B cell (primary cell): ENCODE data around the gene IQSEC3. TPM values are rescaled to one million over a fixed set of nuclear protein-coding genes. Genes with fewer than 3 reads are reported as not detected.

Experiments used
- ATAC-seq: fragments of 200-7000 bp; cut with Tn5 transposase; one replicate; pipeline ENCODE4 v1.10.0; 2021; ENCODE audit warnings: low read depth, mild to moderate bottlenecking, moderate number of reproducible peaks, moderate library complexity
- CTCF ChIA-PET: fragments of 350-600 bp; sonication (Branson Sonifier 250); formaldehyde crosslinking; loops from one replicate; lab custom pipeline; 2021; ENCODE audit warnings: antibody characterized with exemption, inconsistent platforms; lab: Charles Lee
- POLR2A ChIA-PET: fragments of 350-600 bp; sonication (Branson Sonifier 250); formaldehyde crosslinking; loops from one replicate; lab custom pipeline; 2021; ENCODE audit warnings: antibody characterized with exemption; lab: Charles Lee
- DNase-seq: peaks from one replicate; pipeline ENCODE4 v3.0.0; 2013
- H2AFZ ChIP-seq: 2 replicates; pipeline ENCODE4 v1.6.1; 2012; ENCODE audit warnings: mild to moderate bottlenecking, low read depth, low read length; ENCODE audit not compliant: insufficient read depth, poor library complexity, severe bottlenecking
- H3K27ac ChIP-seq, 2 donors: 1 replicate in 1 of 2; 2 replicates in 1 of 2; pipeline ENCODE4 v1.5.1; 2012 to 2013; ENCODE audit warnings: low read length in 2 of 2, mild to moderate bottlenecking in 2 of 2, moderate library complexity in 1 of 2
- H3K27me3 ChIP-seq, 4 experiments: fragments of 200-600 bp in 1 of 4; sonication (generic) in 1 of 4; replicated peaks in 1 of 4; 1 replicate in 2 of 4; 2 replicates in 2 of 4; pipeline versions ENCODE4 v1.6.1 to v1.7.0; 2013 to 2016; ENCODE audit warnings: low read length in 3 of 4, mild to moderate bottlenecking in 2 of 4, mixed read lengths in 1 of 4, moderate library complexity in 1 of 4; ENCODE audit not compliant: insufficient read depth in 4 of 4, control insufficient read depth in 3 of 4; ENCODE audit errors: control extremely low read depth in 1 of 4
- H3K36me3 ChIP-seq, 2 experiments: replicated peaks in 1 of 2; 1 replicate in 1 of 2; 2 replicates in 1 of 2; pipeline versions ENCODE4 v1.6.1 to v1.7.1; 2013; ENCODE audit warnings: low read length in 1 of 2; ENCODE audit not compliant: insufficient read depth in 2 of 2, control insufficient read depth in 1 of 2; ENCODE audit errors: control extremely low read depth in 1 of 2, extremely low read depth in 1 of 2
- H3K4me1 ChIP-seq, 2 donors: fragments of 200-600 bp in 1 of 2; sonication (generic) in 1 of 2; 1 replicate in 1 of 2; 2 replicates in 1 of 2; pipeline versions ENCODE4 v1.5.1 to v1.6.1; 2013 to 2017; ENCODE audit warnings: low read length in 2 of 2; ENCODE audit not compliant: control insufficient read depth in 2 of 2, insufficient read depth in 2 of 2
- H3K4me2 ChIP-seq: replicated peaks from 2 replicates; pipeline ENCODE3; 2012; ENCODE audit warnings: mild to moderate bottlenecking, low read depth, low read length; ENCODE audit not compliant: poor library complexity, severe bottlenecking
- H3K4me3 ChIP-seq, 5 experiments: fragments of 200-600 bp in 1 of 5; sonication (generic) in 1 of 5; 1 replicate in 3 of 5; 2 replicates in 2 of 5; pipeline versions ENCODE4 v1.5.1 to v1.7.0; 2011 to 2016; ENCODE audit warnings: low read length in 4 of 5, mild to moderate bottlenecking in 4 of 5, low read depth in 2 of 5, control low read depth in 1 of 5, moderate library complexity in 1 of 5; ENCODE audit not compliant: insufficient read depth in 1 of 5; ENCODE audit errors: control extremely low read depth in 1 of 5, extremely low read depth in 1 of 5
- H3K79me2 ChIP-seq: fragments of 200-600 bp; sonication (generic); one replicate; pipeline ENCODE4 v1.6.0; 2016; ENCODE audit warnings: low read length; ENCODE audit not compliant: control insufficient read depth, insufficient read depth
- H3K9ac ChIP-seq: fragments of 200-600 bp; sonication (generic); 2 replicates; pipeline ENCODE4 v1.6.1; 2017; ENCODE audit warnings: mild to moderate bottlenecking, low read length, moderate library complexity
- H3K9me3 ChIP-seq, 3 donors: one replicate each; pipeline versions ENCODE4 v1.6.1 to v1.7.1; 2013; ENCODE audit warnings: low read length in 2 of 3; ENCODE audit not compliant: control insufficient read depth in 2 of 3, insufficient read depth in 1 of 3; ENCODE audit errors: control extremely low read depth in 1 of 3
- H4K20me1 ChIP-seq: 2 replicates; pipeline ENCODE4 v1.6.0; 2012; ENCODE audit warnings: mild to moderate bottlenecking, low read length; ENCODE audit not compliant: insufficient read depth, control insufficient read depth, poor library complexity, severe bottlenecking
- H3K27ac Mint-ChIP-seq: one replicate; pipeline ENCODE4 v1.8.0; 2021; ENCODE audit warnings: mixed read lengths
- H3K27me3 Mint-ChIP-seq: one replicate; pipeline ENCODE4 v1.8.0; 2021; ENCODE audit warnings: mixed read lengths
- H3K4me1 Mint-ChIP-seq: one replicate; pipeline ENCODE4 v1.8.0; 2021; ENCODE audit warnings: mixed read lengths
- H3K4me3 Mint-ChIP-seq: one replicate; pipeline ENCODE4 v1.8.0; 2021; ENCODE audit warnings: mixed read lengths
- H3K9me3 Mint-ChIP-seq: one replicate; pipeline ENCODE4 v1.8.0; 2022; ENCODE audit warnings: mixed read lengths; ENCODE audit not compliant: insufficient read depth
- EZH2 ChIP-seq: IDR thresholded peaks from 2 replicates; pipeline ENCODE4 v1.6.1; 2012; ENCODE audit warnings: borderline replicate concordance, low read depth, mild to moderate bottlenecking, moderate library complexity, low read length; ENCODE audit not compliant: insufficient read depth, poor library complexity, severe bottlenecking
- WGBS: methylation state at CpG from one replicate; pipeline ENCODE4 v1.1.5; 2013; ENCODE audit warnings: missing lambda C conversion rate; ENCODE audit not compliant: insufficient coverage; 5-methylcytosine and 5-hydroxymethylcytosine counted together
- intact Hi-C: fragments of 100-400 bp; cut with micrococcal nuclease; formaldehyde crosslinking; loops from one replicate; pipeline ENCODE4 v1.10.0; 2022
- polyA plus RNA-seq: library from polyadenylated mRNA; depleted of rRNA; stranded (reverse); fragments of >200 nt; gene quantifications from 2 replicates; pipeline ENCODE4 v1.2.3, GENCODE V29; 2012
- total RNA-seq, 2 donors: library from RNA; stranded (reverse); fragments of 120-200 nt in 1 of 2; gene quantifications; 1 replicate in 1 of 2; 2 replicates in 1 of 2; pipeline versions ENCODE4 v1.2.3 to v1.2.4, GENCODE V29; 2013 to 2022
- TF ChIP-seq, protein P1 (sequence below): fragments of 200-600 bp; IDR thresholded peaks from one replicate; pipeline ENCODE4 v1.8.0; 2022; ENCODE audit warnings: antibody characterized with exemption, mild to moderate bottlenecking

IQSEC3 gene
- total and polyA plus RNA-seq, 2 donors (not counting 1 experiment from before 2014, with no cell fraction given), result 0.01 to 1.8 TPM

DNA sequence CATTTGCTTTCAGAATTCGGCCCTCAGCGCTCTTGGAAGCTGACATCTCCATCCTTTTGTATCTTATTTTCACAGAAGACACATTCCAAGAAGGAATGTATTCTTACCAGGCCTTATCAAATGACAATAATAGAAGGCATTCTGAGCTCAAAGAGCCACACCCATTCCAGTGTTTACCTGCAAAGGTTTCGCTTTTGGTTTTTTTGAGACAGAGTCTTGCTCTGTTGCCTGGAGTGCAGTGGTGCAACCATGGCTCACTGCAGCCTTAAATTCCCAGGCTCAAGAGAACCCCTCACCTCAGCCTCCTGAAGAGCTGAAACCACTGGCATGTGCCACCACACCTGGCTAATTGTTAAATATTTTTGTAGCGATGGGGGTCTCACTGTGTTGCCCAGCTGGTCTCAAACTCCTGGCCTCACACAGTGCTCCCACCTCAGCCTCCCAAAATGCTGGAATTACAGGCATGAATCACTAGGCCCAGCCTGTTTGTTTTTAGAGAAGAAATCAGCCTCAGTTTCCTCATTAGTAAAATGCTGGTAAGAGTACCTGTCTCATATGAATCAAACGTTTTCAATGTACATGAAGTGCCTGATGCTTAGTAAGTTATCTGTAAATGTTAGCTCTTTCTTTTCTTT is 78.2 kb downstream of the IQSEC3 start:
- intact Hi-C loops, result no loop called here
- POLR2A ChIA-PET, result no interaction called here
- ATAC-seq (no peak), DNase-seq (no peak)
- Mint-ChIP-seq H3K9me3 (no peaks in the 10 kb centered on the region), H3K4me3 (no peak overlapping the region), H3K27ac (no peak overlapping the region), H3K27me3 (peaks cover 22% of the 10 kb centered on the region), H3K4me1 (peaks cover 4% of the 10 kb centered on the region)
- no peak overlapping the region for H2AFZ ChIP-seq
- H3K9ac ChIP-seq, result no peak overlapping the region
- H3K4me3 ChIP-seq, result no peak overlapping the region
- H3K27me3 ChIP-seq, result peaks cover 0 to 6% (median 1%) of the 10 kb centered on the region in 4 experiments
- H3K9me3 ChIP-seq, result no peaks in the 10 kb centered on the region
- no peaks in the 10 kb centered on the region for H3K79me2 ChIP-seq
- no peaks in the 10 kb centered on the region for H4K20me1 ChIP-seq
- no peak for TF ChIP-seq EZH2
- TF ChIP-seq, protein P1, sequence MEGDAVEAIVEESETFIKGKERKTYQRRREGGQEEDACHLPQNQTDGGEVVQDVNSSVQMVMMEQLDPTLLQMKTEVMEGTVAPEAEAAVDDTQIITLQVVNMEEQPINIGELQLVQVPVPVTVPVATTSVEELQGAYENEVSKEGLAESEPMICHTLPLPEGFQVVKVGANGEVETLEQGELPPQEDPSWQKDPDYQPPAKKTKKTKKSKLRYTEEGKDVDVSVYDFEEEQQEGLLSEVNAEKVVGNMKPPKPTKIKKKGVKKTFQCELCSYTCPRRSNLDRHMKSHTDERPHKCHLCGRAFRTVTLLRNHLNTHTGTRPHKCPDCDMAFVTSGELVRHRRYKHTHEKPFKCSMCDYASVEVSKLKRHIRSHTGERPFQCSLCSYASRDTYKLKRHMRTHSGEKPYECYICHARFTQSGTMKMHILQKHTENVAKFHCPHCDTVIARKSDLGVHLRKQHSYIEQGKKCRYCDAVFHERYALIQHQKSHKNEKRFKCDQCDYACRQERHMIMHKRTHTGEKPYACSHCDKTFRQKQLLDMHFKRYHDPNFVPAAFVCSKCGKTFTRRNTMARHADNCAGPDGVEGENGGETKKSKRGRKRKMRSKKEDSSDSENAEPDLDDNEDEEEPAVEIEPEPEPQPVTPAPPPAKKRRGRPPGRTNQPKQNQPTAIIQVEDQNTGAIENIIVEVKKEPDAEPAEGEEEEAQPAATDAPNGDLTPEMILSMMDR, result no peak
- 68% methylated on average over 3 of the region's 5 CpGs for WGBS
- CTCF ChIA-PET, result no interaction called here
- peaks cover 0 to 4% of the 10 kb centered on the region in 2 donors for H3K4me1 ChIP-seq
- H3K27ac ChIP-seq, result no peak overlapping the region
- H3K36me3 ChIP-seq, result no peaks in the 10 kb centered on the region
- H3K4me2 ChIP-seq, result no peak overlapping the region

DNA sequence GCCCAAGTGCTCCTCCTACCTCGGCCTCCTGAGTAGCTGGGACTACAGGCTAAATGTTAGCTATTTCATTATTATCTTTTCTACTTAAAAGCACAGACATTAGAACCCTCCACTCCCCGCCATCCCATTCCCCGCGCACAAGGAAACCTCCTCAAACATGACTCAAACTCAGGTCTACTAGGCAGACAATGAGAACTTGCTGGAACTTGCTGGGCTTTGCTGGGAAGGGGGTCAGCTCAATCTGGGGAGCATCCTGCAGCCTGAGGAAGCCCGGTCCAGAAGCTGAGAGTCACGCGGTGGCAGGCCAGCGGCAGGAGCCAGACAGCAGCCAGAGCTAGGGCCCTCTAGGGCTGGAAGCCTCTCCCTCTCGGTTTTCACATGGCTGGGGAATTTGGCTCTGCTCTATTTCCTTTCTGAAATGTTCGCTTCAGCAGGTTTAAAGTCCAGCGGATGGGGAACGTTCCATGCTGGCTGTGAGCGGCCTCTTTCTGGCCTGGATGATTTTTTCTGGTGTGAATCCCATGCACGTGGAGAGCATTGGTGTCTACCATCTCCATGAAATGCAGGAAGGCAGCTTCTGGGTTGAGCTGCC is 78.9 kb downstream of the IQSEC3 start:
- H3K4me3 Mint-ChIP-seq, result no peak overlapping the region
- ATAC-seq (no peak), DNase-seq (no peak)
- intact Hi-C loops, result no loop called here
- no peak overlapping the region for H3K4me3 ChIP-seq
- no peak overlapping the region for H2AFZ ChIP-seq
- 83% methylated on average over 13 of the region's 14 CpGs for WGBS
- no peaks in the 10 kb centered on the region for H3K9me3 Mint-ChIP-seq
- no peaks in the 10 kb centered on the region for H3K36me3 ChIP-seq
- no peaks in the 10 kb centered on the region for H3K9me3 ChIP-seq
- ChIA-PET CTCF (no interaction called here), POLR2A (no interaction called here)
- no peak overlapping the region for H3K9ac ChIP-seq
- H3K27ac Mint-ChIP-seq, result no peak overlapping the region
- H3K27me3 Mint-ChIP-seq, result peaks cover 15% of the 10 kb centered on the region
- H3K79me2 ChIP-seq, result no peaks in the 10 kb centered on the region
- peaks cover 0 to 4% (median 0%) of the 10 kb centered on the region in 4 experiments for H3K27me3 ChIP-seq
- peaks cover 0 to 4% of the 10 kb centered on the region in 2 donors for H3K4me1 ChIP-seq
- H3K4me2 ChIP-seq, result no peak overlapping the region
- peaks cover 4% of the 10 kb centered on the region for H3K4me1 Mint-ChIP-seq
- TF ChIP-seq EZH2, result no peak
- TF ChIP-seq, protein P1, result no peak
- no peaks in the 10 kb centered on the region for H4K20me1 ChIP-seq
- no peak overlapping the region for H3K27ac ChIP-seq
